HG03196 (cell line): Measurements from ENCODE around the gene ABCB10.
"Not testable (repeated sequence)": the region's sequence is repeated elsewhere in the genome, so short reads cannot be mapped to it uniquely, and the experiment has no call there.

Experiments
- ATAC-seq: cut with Tn5 transposase; IDR thresholded peaks from one replicate; pipeline ENCODE4 v1.9.1; 2021; ENCODE audit not compliant: unreplicated experiment

Gene ABCB10

GRCh38 chr1:229539863-229540506 lies 18.5 kb downstream of the ABCB10 start:
- ATAC-seq = no peak

DNA sequence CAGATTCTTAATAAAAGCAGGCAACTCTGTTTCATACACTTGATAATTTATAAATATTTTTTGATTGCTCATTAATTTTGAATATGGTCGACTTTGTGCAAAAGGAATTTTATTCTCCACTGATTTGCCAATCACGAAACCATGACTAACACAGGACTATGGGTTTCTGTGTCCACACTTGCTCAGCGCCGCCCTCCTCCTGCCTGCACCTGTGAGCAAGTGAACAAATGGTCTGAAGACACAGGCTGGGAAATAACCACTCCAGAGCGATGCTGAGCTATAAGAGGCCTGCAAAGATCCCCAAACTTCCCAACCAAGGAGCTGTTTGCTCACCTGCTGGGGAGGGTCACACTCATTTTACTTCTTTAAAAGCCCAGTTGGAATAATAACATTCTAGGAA lies 19.6 kb downstream of the ABCB10 start:
- no peak for ATAC-seq

DNA sequence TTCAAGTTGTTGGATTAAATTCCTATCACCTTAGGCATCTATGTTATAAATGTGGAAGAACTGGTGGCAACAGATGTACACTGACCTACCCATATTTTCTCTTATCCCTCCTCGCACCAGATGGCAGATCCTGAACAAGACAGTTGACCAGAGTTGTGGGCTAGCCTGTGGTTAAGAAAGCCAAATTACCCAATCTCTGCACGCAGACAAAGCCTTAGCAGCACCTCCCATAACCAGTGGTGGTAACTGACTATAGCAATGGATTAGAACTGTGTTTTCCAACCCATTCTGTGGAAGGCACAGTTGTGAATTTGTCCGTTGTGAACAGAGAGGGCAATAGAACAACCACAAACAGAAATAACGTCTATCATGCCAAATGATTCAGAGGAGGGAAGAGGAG lies 20.6 kb downstream of the ABCB10 start:
- ATAC-seq = no peak

DNA sequence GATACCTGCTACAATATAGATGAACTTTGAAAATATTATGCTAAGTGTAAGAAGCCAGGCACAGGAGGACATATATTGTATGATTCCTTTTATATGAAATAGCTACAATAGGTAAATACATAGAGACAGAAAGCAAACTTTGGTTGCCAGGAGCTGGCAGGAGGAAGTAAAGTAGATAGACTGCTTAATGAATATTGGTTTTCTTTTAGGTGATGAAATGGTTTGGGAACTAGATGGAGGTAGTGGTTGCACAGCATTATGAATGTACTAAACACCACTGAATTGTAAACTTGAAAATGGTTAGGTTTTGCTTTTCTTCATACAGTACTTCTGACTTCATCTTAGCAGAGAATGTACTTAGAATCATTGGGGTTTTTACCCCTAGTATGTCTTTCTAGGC lies 21.5 kb downstream of the ABCB10 start:
- ATAC-seq = no peak

DNA sequence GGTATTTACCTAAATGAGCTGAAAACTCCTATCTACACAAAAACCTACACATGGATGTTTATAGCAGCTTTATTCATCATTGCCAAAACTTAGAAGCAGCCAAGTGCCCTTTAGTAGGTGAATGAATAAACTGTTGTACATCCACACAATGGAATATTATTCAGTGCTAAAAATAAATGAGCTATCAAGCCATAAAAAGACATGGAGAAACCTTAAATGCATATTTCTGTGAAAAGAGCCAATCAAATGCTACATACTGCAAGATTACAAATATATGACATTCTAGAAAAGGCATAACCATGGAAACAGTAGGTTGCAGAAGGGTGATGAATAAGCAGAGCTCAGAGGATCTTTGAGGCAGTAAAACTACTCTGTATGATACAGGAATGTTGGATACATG lies 23.3 kb downstream of the ABCB10 start:
- ATAC-seq = no peak

DNA sequence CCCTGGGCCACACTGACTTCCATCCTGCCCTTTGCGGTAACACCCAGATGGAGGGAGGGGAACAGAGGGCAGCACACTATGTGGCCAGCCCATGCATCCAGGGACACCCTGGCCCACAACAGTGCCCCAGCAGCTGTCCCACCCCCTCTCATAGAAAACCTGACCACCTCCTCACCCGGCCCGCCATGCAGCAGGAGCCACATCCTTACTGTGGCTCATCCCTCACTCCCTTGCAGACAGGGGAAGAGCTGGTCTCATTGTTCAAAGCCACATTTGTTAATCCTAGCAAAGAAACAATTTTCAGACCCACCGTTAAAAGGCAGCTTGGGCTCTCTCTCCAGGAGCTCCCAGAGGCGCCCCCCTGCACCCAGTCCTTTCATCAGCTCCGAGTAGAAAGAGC lies 27.2 kb downstream of the ABCB10 start:
- ATAC-seq = no peak

GRCh38 chr1:229529639-229530038 lies 28.9 kb downstream of the ABCB10 start:
- no peak for ATAC-seq

DNA sequence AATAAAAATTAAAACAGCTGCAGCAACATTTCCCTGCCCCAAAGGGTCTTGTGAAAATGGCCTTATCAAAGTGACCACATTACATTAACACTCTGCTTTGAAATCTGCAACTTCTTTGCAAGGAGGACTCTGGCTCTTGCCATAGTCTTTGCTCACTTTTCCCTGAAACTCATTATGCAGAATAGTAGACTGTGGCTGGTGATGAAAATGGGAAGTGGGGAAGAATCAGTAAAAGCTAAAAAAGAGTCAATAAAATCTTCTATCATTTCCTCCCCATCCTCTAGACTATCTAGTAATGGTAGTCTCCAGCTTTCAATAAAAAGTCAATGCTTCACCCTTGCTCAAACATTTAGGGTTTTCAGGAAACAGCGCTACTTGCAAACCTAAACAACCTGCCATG lies 31.8 kb downstream of the ABCB10 start:
- ATAC-seq = no peak

DNA sequence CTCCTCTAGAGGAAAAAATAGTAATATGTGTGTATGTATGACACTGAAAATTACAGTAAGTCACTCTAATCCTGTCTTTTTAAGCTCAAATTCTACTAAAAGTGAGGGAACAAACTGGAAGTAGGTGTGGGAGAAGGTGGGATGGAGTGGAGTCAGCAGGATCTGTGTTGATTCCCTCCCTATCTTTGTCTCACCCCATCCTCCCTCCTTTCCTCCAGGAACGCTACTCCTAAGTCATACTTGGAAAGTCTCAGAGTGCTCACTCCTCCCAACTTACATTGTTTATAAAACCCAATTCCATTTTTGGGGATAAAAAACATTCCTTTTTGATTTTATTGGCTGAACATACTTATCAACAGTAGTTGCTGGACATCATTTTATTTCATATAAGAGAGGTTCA lies 35.5 kb downstream of the ABCB10 start:
- no peak for ATAC-seq

DNA sequence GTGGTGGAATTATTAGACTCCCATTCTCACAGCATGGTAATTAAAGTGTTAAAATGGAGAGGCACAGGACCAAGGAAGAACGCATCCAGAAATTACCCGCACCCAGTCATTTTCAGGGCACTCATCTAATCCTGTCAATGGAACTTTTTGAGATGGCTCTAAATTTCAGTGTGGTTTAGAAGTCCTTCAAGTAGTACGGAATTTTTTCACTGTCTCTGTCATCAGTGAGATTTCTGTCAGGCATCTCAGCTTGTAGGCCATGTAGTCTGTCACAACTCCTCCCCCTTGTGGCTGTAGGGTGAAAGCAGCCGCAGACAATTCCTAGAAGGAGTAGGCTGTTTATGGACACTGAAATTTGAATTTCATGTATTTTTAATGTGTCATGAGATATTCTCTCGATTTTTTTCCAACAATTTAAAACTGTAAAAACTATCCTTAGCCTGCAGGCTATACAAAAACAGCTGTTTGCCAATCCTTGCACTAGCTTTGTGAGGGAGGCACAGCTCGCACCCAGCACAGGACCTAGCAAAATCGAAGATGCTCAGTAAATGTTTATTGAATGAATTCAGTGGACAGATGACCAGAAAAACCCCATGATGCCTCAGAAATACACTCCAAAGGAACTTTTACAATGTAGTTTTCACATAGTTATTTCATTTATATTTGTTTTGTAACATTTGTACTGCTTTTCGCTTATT lies 43.8 kb downstream of the ABCB10 start:
- peak; percentile 71 for ATAC-seq

GRCh38 chr1:229511625-229512024 lies 46.9 kb downstream of the ABCB10 start:
- not testable (repeated sequence) for ATAC-seq

DNA sequence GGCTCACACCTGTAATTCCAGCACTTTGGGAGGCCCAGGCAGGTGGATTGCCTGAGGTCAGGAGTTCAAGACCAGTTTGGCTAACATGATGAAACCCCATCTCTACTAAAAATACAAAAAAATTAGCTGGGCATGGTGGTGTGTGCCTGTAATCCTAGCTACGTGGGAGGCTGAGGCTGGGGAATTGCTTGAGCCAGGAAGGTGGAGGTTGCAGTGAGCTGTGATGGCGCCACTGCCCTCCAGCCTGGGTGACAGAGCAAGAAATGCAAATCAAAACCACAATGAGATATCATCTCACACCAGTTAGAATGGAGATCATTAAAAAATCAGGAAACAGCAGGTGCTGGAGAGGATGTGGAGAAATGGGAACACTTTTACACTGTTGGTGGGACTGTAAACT lies 47.3 kb downstream of the ABCB10 start:
- not testable (repeated sequence) for ATAC-seq

DNA sequence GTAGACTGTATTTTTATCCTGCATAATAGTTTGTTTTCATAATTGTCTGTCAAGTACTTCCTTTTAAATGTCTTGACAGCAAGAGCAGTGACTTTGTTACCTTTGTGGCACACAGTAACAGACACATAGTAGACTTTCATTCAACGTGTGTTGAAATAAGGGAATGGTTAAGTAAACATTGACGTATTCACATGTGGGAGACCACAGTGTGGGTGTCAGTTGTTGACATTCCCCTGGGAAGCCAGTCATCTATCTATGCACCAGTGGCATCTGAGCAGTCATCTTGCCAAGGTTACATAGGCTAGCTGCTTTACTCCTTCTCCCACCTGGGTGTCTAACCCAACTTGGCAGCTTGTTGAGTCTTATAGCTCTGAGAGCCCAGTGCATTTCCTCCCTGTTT lies 48.9 kb downstream of the ABCB10 start:
- no peak for ATAC-seq

DNA sequence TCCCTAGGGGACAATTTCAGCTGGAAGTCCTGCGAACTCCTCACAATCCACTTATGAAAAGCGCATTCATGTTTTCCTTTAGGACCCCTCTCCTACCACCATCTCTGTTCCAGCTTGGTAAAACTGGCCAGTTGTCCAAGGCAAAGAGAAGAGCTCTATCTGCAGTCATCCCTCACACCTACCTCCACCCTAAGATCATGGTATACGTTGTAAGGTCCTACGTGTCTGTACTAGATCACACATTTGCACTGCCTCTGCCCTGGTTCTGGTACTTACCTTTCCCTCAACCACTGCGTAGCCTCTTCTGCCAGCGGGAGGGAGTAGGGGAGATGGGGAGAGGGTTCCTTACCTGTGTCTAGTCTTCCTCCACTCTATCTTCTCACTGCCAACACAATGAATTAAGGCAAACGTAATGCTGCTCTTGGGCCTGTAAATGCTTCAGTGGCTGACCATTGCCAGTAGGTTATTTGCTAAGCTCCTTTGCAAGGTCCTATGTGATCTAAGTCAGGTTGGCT lies 49.6 kb downstream of the ABCB10 start:
- no peak for ATAC-seq

- peak; percentile 93 for ATAC-seq
Observed at GRCh38 chr1:229507951-229508822, 50.3 kb downstream of the ABCB10 start, which contains the start of gene NUP133. TSS of gene NUP133 (minus strand) at chr1:229508341. CDS start at chr1:229508249, 92 bp downstream.

DNA sequence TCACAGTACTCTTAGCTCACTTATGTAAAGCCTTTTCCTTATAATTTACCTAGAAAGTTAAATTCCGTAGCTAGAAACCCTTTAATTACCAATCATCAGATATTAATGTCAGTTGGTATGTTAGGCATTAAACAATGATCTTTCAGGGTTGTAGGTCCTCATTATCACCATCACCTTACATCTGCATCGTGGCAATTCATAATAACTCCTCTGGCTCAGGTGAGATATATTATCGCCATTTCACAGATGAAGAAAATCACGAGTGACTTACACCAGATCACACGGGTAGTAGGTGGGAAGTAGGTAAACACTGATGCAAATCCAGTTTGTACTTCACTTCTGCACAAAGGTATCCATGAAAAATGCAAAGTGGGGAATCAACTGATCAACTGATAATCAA lies 51.0 kb downstream of the ABCB10 start:
- peak; percentile 6 for ATAC-seq

DNA sequence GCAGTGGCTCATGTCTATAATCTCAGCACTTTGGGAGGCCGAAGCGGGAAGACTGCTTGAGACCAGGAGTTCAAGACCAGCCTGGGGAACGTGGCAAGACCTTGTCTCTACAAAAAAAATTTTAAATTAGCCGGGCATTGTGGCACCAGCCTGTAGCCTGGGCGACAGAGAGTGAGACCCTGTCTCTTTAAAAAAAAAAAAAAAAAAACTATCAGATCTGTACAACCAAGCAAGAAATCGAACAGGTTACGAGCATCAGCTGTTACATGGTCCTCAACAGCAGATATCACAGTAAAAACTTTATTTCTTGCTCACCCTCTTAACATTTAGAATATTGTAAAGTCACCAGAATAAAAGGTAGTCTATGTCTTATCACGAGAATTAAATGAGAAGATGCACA lies 51.9 kb downstream of the ABCB10 start:
- ATAC-seq = no peak

- no peak for ATAC-seq
Observed at GRCh38 chr1:229495782-229496181, 62.7 kb downstream of the ABCB10 start.

DNA sequence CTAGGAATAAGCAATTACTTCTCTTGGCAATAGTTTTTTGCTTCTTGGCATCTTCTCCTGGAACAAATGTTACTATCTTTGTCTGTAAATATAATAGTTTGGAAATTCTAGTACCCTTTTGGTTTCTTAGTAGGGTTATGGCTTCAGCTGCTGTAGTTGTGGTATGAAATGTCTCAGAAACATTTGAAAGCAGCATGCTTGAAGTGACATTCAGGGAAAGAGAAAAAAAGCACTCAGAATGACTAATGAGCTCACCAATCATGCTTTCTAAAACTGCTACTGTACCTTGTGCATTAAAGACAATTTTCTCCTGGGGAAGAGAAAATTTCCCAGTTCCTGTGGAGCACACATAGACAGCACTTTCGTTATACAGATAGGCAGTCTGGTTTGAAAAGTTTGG lies 71.3 kb downstream of the ABCB10 start:
- ATAC-seq = no peak

DNA sequence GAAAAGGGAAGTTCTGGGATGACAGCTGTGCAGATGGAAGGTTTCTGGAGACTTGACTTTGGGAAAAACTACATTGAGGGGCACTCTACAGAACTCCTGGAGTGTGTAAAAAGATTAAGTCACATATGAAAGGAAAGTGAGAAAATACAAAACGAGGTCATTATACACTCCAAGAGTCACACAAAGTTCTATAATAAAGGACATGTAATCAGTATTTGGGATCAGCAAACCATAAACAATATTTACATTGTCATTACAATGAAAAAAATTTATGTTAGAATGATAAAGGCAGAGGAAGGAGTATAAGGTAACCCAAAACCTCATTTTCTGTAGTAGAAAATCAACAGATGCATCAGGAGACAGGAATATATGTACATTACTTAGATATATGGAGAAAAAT lies 73.2 kb downstream of the ABCB10 start:
- ATAC-seq = no peak

GRCh38 chr1:229482511-229482910 lies 76.0 kb downstream of the ABCB10 start:
- ATAC-seq = no peak

DNA sequence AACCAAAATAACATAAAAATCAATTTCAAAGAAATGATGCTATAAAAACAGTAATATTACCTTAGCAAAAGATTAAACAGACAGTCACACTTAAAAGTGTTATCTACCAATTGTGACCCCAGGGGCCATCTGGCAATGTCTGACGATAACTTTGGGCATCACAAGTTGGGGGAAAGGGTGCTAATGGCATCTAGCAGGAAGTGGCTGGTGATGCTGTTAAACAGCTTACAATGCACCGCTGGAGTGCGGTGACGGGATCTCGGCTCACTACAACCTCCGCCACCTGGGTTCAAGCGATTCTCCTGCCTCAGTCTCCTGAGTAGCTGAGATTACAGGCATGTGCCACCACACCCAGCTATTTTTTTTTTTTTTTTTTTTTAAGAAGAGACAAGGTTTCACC lies 78.0 kb downstream of the ABCB10 start:
- ATAC-seq = no peak
